NT2/D1 (cell line): ENCODE measurements around the gene WDR27.

ENCODE experiments used
- DNase-seq: peaks from one replicate; pipeline ENCODE4 v3.0.0-alpha.2; 2011; ENCODE audit warnings: low read depth, low spot score
- H3K27me3 ChIP-seq: 2 replicates; pipeline ENCODE4 v1.6.0; 2011; ENCODE audit warnings: mild to moderate bottlenecking; ENCODE audit not compliant: insufficient read length, insufficient read depth
- H3K36me3 ChIP-seq: 2 replicates; pipeline ENCODE4 v1.6.1; 2011; ENCODE audit warnings: mild to moderate bottlenecking, low read length, mixed read lengths; ENCODE audit not compliant: insufficient read depth, insufficient read length
- H3K4me1 ChIP-seq: 2 replicates; pipeline ENCODE4 v1.5.1; 2011; ENCODE audit not compliant: insufficient read depth, insufficient read length
- H3K4me3 ChIP-seq: 2 replicates; pipeline ENCODE4 v1.5.1; 2011; ENCODE audit warnings: low read depth; ENCODE audit not compliant: insufficient read length
- H3K9ac ChIP-seq: 2 replicates; pipeline ENCODE4 v1.6.0; 2011; ENCODE audit warnings: low read depth; ENCODE audit not compliant: insufficient read length
- H3K9me3 ChIP-seq: 2 replicates; pipeline ENCODE4 v1.5.1; 2011; ENCODE audit warnings: mild to moderate bottlenecking, low read length; ENCODE audit not compliant: insufficient read depth
- SUZ12 ChIP-seq: IDR thresholded peaks from 2 replicates; pipeline ENCODE4 v1.6.1; 2011; ENCODE audit not compliant: insufficient read length, insufficient read depth; ENCODE audit errors: extremely low read depth
- YY1 ChIP-seq: IDR thresholded peaks from 2 replicates; pipeline ENCODE4 v1.6.1; 2011; ENCODE audit not compliant: insufficient read length, insufficient read depth
- ZNF274 ChIP-seq: IDR thresholded peaks from 2 replicates; pipeline ENCODE4 v1.6.1; 2011; ENCODE audit warnings: mild to moderate bottlenecking, low read depth, low read length

WDR27 gene

DNA sequence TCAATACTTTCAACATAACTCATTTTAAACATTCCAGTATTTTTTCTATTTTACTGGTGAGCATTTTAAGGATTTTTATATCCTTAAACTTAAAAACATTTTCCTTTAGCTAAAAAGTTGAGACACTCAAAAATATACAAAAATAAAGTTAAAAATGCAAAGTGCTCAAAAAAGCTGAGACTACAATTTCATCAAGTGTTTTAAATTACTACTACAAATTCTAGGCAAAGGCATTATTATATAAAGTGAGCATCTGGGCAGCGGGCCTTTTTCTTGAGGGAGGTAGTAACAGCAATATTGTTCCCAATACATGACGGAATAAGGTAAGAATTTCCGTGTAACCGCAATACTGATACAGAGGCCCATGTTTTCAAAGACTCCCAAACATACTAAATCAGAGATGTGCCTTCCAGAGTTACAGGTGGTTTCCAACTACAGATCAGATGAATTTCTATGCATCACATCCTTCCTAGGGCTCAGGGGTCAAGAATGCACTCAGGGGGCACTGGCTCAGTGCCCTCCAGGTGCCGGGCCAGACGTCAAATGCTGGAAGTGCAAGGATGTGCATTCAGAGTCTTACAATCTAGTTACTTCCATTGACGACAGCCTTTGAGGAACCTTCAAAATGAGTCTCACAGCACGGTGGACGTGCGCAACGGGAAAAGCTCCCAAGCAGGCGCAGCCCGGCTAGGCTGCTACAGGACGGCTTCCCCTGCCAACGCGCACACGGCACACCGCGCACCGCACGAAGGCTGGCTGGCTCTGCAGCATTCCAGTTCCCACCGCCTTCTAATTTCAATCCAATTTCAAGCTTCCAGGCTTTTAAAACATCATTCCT, 20.8 kb upstream of the WDR27 start:
- peak overlapping the region; percentile 47 for H3K4me3 ChIP-seq
- H3K27me3 ChIP-seq: peaks cover 10% of the 10 kb centered on the region
- no peaks in the 10 kb centered on the region for H3K4me1 ChIP-seq
- H3K9me3 ChIP-seq: no peaks in the 10 kb centered on the region
- H3K36me3 ChIP-seq: peaks cover 12% of the 10 kb centered on the region
- no peak for DNase-seq
- peak overlapping the region; percentile 77 for H3K9ac ChIP-seq
- TF ChIP-seq YY1: no peak
- no peak for TF ChIP-seq SUZ12

DNA sequence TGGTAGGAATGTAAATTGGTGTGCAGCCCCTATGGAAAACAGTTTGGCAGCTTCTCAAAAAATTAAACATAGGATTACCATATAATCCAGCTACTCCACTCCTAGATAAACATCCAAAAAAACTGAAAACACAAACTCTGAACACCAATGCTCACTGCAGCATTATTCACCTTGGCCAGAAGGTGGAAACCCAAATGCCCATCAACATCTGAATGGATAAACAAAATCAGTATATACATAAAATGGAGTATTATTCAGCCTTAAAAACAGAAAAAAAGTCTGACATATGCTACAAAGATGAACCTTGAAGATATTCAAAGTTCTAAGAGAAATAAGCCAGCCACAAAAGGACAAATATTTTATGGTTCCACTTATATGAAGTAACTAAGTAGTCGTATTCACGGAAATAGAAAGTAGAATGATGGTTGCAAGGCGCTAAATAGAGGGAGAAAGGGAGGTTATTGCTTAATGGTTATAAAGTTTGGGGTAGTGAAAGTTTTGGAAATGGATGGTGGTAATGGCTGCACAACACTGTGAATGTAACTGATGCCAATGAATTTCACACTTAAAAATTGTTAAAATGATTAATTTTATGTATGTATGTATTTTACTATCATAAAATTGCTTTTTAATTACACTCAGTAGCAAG, 18.5 kb upstream of the WDR27 start:
- H3K4me3 ChIP-seq: no peak overlapping the region
- H3K36me3 ChIP-seq: peaks cover 22% of the 10 kb centered on the region
- peaks cover 10% of the 10 kb centered on the region for H3K27me3 ChIP-seq
- TF ChIP-seq YY1: no peak
- no peak for TF ChIP-seq SUZ12
- no peak for TF ChIP-seq ZNF274
- H3K9me3 ChIP-seq: no peaks in the 10 kb centered on the region
- H3K9ac ChIP-seq: no peak overlapping the region
- no peaks in the 10 kb centered on the region for H3K4me1 ChIP-seq
- DNase-seq: no peak

GRCh38 chr6:169719117-169719516, 17.3 kb upstream of the WDR27 start:
- no peak overlapping the region for H3K4me3 ChIP-seq

GRCh38 chr6:169714595-169714994, 12.8 kb upstream of the WDR27 start:
- TF ChIP-seq ZNF274 (no peak), SUZ12 (no peak)
- H3K27me3 ChIP-seq: no peaks in the 10 kb centered on the region
- H3K36me3 ChIP-seq: peaks cover 61% of the 10 kb centered on the region
- H3K9me3 ChIP-seq: no peaks in the 10 kb centered on the region
- no peak overlapping the region for H3K9ac ChIP-seq
- no peak overlapping the region for H3K4me3 ChIP-seq
- H3K4me1 ChIP-seq: no peaks in the 10 kb centered on the region
- DNase-seq: no peak

More at GRCh38 chr6:169719117-169719516, 17.3 kb upstream of the WDR27 start:
- Histone ChIP-seq H3K27me3 (peaks cover 10% of the 10 kb centered on the region), H3K9me3 (no peaks in the 10 kb centered on the region), H3K9ac (no peak overlapping the region), H3K36me3 (peaks cover 33% of the 10 kb centered on the region), H3K4me1 (no peaks in the 10 kb centered on the region)
- TF ChIP-seq ZNF274 (no peak), SUZ12 (no peak), YY1 (no peak)
- DNase-seq: no peak

- no peaks in the 10 kb centered on the region for H3K9me3 ChIP-seq
- H3K4me3 ChIP-seq: no peak overlapping the region
- TF ChIP-seq YY1 (no peak), ZNF274 (no peak), SUZ12 (no peak)
- DNase-seq: no peak
- no peaks in the 10 kb centered on the region for H3K4me1 ChIP-seq
- H3K9ac ChIP-seq: no peak overlapping the region
- no peaks in the 10 kb centered on the region for H3K27me3 ChIP-seq
- peaks cover 62% of the 10 kb centered on the region for H3K36me3 ChIP-seq
Observed at GRCh38 chr6:169714178-169714577, 12.3 kb upstream of the WDR27 start.

GRCh38 chr6:169710009-169710408, 8.2 kb upstream of the WDR27 start:
- H3K4me3 ChIP-seq: no peak overlapping the region
- H3K36me3 ChIP-seq: peaks cover 51% of the 10 kb centered on the region
- no peaks in the 10 kb centered on the region for H3K9me3 ChIP-seq
- DNase-seq: no peak
- no peak for TF ChIP-seq ZNF274
- no peak for TF ChIP-seq YY1
- TF ChIP-seq SUZ12: no peak
- no peaks in the 10 kb centered on the region for H3K4me1 ChIP-seq
- no peaks in the 10 kb centered on the region for H3K27me3 ChIP-seq
- no peak overlapping the region for H3K9ac ChIP-seq

- Histone ChIP-seq H3K9me3 (no peaks in the 10 kb centered on the region), H3K4me1 (no peaks in the 10 kb centered on the region), H3K9ac (no peak overlapping the region), H3K4me3 (no peak overlapping the region), H3K36me3 (peaks cover 47% of the 10 kb centered on the region), H3K27me3 (no peaks in the 10 kb centered on the region)
- TF ChIP-seq ZNF274: no peak
- no peak for TF ChIP-seq SUZ12
- no peak for TF ChIP-seq YY1
- DNase-seq: no peak
Observed at GRCh38 chr6:169709293-169709692, 7.5 kb upstream of the WDR27 start.
